ENCODE results near the gene TPX2. TPM values are rescaled to one million over a fixed set of nuclear protein-coding genes. Genes with fewer than 3 reads are reported as not detected.

TPX2 gene
- total RNA-seq, 2 experiments from 2014 or later: 148 to 159 TPM

- H3K4me1 Mint-ChIP-seq: peaks cover 16% of the 10 kb centered on the region
- H3K27me3 Mint-ChIP-seq: no peaks in the 10 kb centered on the region
- no peak overlapping the region for H3K4me3 Mint-ChIP-seq
- CTCF ChIA-PET: interaction anchor here (2.2 kb wide), 1 partner anchor 85 kb away, joined by 4 read pairs; no protein-coding TSS in a partner anchor
- H3K36me3 Mint-ChIP-seq: peaks cover 65% of the 10 kb centered on the region
- H3K27ac Mint-ChIP-seq: no peak overlapping the region
- no peak for DNase-seq
- H3K9me3 Mint-ChIP-seq (ENCODE audit: low read depth): no peaks in the 10 kb centered on the region
- ATAC-seq: no peak
These were observed 28.7 kb downstream of the TPX2 start for GRCh38 chr20:31767805-31768204.

GRCh38 chr20:31769681-31770080 is 30.6 kb downstream of the TPX2 start:
- Mint-ChIP-seq H3K4me3 (no peak overlapping the region), H3K4me1 (peaks cover 16% of the 10 kb centered on the region), H3K27ac (peak overlapping the region; percentile 40), H3K9me3 (ENCODE audit: low read depth) (no peaks in the 10 kb centered on the region), H3K36me3 (peaks cover 66% of the 10 kb centered on the region), H3K27me3 (no peaks in the 10 kb centered on the region)
- ATAC-seq (no peak), DNase-seq (no peak)
- CTCF ChIA-PET: no interaction called here

GRCh38 chr20:31770243-31770642 is 31.2 kb downstream of the TPX2 start:
- no peaks in the 10 kb centered on the region for H3K27me3 Mint-ChIP-seq
- DNase-seq (no peak), ATAC-seq (no peak)
- H3K4me3 Mint-ChIP-seq: no peak overlapping the region
- CTCF ChIA-PET: no interaction called here
- H3K36me3 Mint-ChIP-seq: peaks cover 65% of the 10 kb centered on the region
- H3K9me3 Mint-ChIP-seq (ENCODE audit: low read depth): no peaks in the 10 kb centered on the region
- peaks cover 16% of the 10 kb centered on the region for H3K4me1 Mint-ChIP-seq
- H3K27ac Mint-ChIP-seq: peak overlapping the region; percentile 49

GRCh38 chr20:31774408-31774807 is 35.3 kb downstream of the TPX2 start:
- Mint-ChIP-seq H3K4me3 (no peak overlapping the region), H3K4me1 (peaks cover 16% of the 10 kb centered on the region), H3K27ac (no peak overlapping the region), H3K27me3 (no peaks in the 10 kb centered on the region), H3K36me3 (peaks cover 70% of the 10 kb centered on the region), H3K9me3 (ENCODE audit: low read depth) (no peaks in the 10 kb centered on the region)
- no peak for ATAC-seq
- no peak for DNase-seq
- CTCF ChIA-PET: no interaction called here

GRCh38 chr20:31780839-31781238 is 41.7 kb downstream of the TPX2 start:
- Mint-ChIP-seq H3K4me3 (no peak overlapping the region), H3K36me3 (peaks cover 70% of the 10 kb centered on the region), H3K9me3 (ENCODE audit: low read depth) (no peaks in the 10 kb centered on the region), H3K27ac (no peak overlapping the region), H3K4me1 (no peaks in the 10 kb centered on the region), H3K27me3 (no peaks in the 10 kb centered on the region)
- CTCF ChIA-PET: no interaction called here
- DNase-seq (no peak), ATAC-seq (no peak)

- no peak overlapping the region for H3K4me3 Mint-ChIP-seq
- ATAC-seq (no peak), DNase-seq (no peak)
- H3K4me1 Mint-ChIP-seq: no peaks in the 10 kb centered on the region
- H3K27me3 Mint-ChIP-seq: no peaks in the 10 kb centered on the region
- no peaks in the 10 kb centered on the region for H3K9me3 Mint-ChIP-seq (ENCODE audit: low read depth)
- H3K36me3 Mint-ChIP-seq: peaks cover 71% of the 10 kb centered on the region
- H3K27ac Mint-ChIP-seq: no peak overlapping the region
- CTCF ChIA-PET: no interaction called here
These were observed 42.9 kb downstream of the TPX2 start for GRCh38 chr20:31781945-31782344.

- Mint-ChIP-seq H3K9me3 (ENCODE audit: low read depth) (no peaks in the 10 kb centered on the region), H3K27me3 (no peaks in the 10 kb centered on the region), H3K36me3 (peaks cover 69% of the 10 kb centered on the region), H3K4me3 (no peak overlapping the region), H3K27ac (no peak overlapping the region), H3K4me1 (peaks cover 4% of the 10 kb centered on the region)
- CTCF ChIA-PET: no interaction called here
- ATAC-seq: no peak
- no peak for DNase-seq
These were observed 45.4 kb downstream of the TPX2 start for GRCh38 chr20:31784354-31785044.

- ATAC-seq (no peak), DNase-seq (no peak)
- Mint-ChIP-seq H3K4me1 (peaks cover 4% of the 10 kb centered on the region), H3K36me3 (peaks cover 65% of the 10 kb centered on the region), H3K9me3 (ENCODE audit: low read depth) (no peaks in the 10 kb centered on the region), H3K27me3 (no peaks in the 10 kb centered on the region), H3K4me3 (no peak overlapping the region), H3K27ac (no peak overlapping the region)
- CTCF ChIA-PET: interaction anchor here (1.3 kb wide), 1 partner anchor 44 kb away, joined by 3 read pairs; no protein-coding TSS in a partner anchor
These were observed 46.0 kb downstream of the TPX2 start for GRCh38 chr20:31785089-31785488.

- Mint-ChIP-seq H3K27ac (no peak overlapping the region), H3K36me3 (peaks cover 57% of the 10 kb centered on the region), H3K4me3 (no peak overlapping the region), H3K27me3 (no peaks in the 10 kb centered on the region), H3K4me1 (peaks cover 4% of the 10 kb centered on the region), H3K9me3 (ENCODE audit: low read depth) (no peaks in the 10 kb centered on the region)
- CTCF ChIA-PET: no interaction called here
- DNase-seq: no peak
- ATAC-seq: no peak
These were observed 49.5 kb downstream of the TPX2 start for GRCh38 chr20:31788578-31788977.

- ATAC-seq (no peak), DNase-seq (no peak)
- H3K36me3 Mint-ChIP-seq: peaks cover 49% of the 10 kb centered on the region
- no peak overlapping the region for H3K27ac Mint-ChIP-seq
- CTCF ChIA-PET: no interaction called here
- no peaks in the 10 kb centered on the region for H3K9me3 Mint-ChIP-seq (ENCODE audit: low read depth)
- H3K4me1 Mint-ChIP-seq: peaks cover 4% of the 10 kb centered on the region
- no peaks in the 10 kb centered on the region for H3K27me3 Mint-ChIP-seq
- no peak overlapping the region for H3K4me3 Mint-ChIP-seq
These were observed 51.3 kb downstream of the TPX2 start for GRCh38 chr20:31790401-31790800.

- Mint-ChIP-seq H3K27me3 (no peaks in the 10 kb centered on the region), H3K36me3 (peaks cover 71% of the 10 kb centered on the region), H3K4me1 (no peaks in the 10 kb centered on the region), H3K4me3 (no peak overlapping the region), H3K9me3 (ENCODE audit: low read depth) (no peaks in the 10 kb centered on the region), H3K27ac (no peak overlapping the region)
- CTCF ChIA-PET: interaction anchor here (1.9 kb wide), 1 partner anchor 26 kb away, joined by 6 read pairs; no protein-coding TSS in a partner anchor
- DNase-seq: no peak
- ATAC-seq: no peak
These were observed 58.3 kb downstream of the TPX2 start for GRCh38 chr20:31797364-31797763.

- ATAC-seq (no peak), DNase-seq (no peak)
- Mint-ChIP-seq H3K36me3 (peaks cover 68% of the 10 kb centered on the region), H3K4me3 (no peak overlapping the region), H3K27ac (no peak overlapping the region), H3K4me1 (peaks cover 7% of the 10 kb centered on the region), H3K9me3 (ENCODE audit: low read depth) (no peaks in the 10 kb centered on the region), H3K27me3 (no peaks in the 10 kb centered on the region)
- CTCF ChIA-PET: no interaction called here
These were observed 62.4 kb downstream of the TPX2 start for GRCh38 chr20:31801508-31801907.

- no peak overlapping the region for H3K27ac Mint-ChIP-seq
- DNase-seq (no peak), ATAC-seq (no peak)
- no peaks in the 10 kb centered on the region for H3K27me3 Mint-ChIP-seq
- H3K36me3 Mint-ChIP-seq: peaks cover 55% of the 10 kb centered on the region
- peaks cover 11% of the 10 kb centered on the region for H3K4me1 Mint-ChIP-seq
- H3K4me3 Mint-ChIP-seq: no peak overlapping the region
- CTCF ChIA-PET: interaction anchor here (0.6 to 1.3 kb wide), 2 partner anchors 58 to 234 kb away, joined by 3 read pairs; no protein-coding TSS in a partner anchor
- H3K9me3 Mint-ChIP-seq (ENCODE audit: low read depth): no peaks in the 10 kb centered on the region
These were observed 64.6 kb downstream of the TPX2 start for GRCh38 chr20:31803552-31804291.

Measured in activated CD8-positive, alpha-beta memory T cell treated with anti-CD3 and anti-CD28 coated beads, Interleukin-2, amount 10 ng/mL, durations not matched to agents 7 days and 5 days (primary cell).